D341Med (cell line): ENCODE measurements around the gene AGAP5.

Experiments used
- DNase-seq: peaks from one replicate; pipeline ENCODE4 v3.0.0; 2012; ENCODE audit warnings: low spot score

AGAP5 gene

GRCh38 chr10:73653701-73654100, 44.2 kb downstream of the AGAP5 start:
- no peak for DNase-seq

DNA sequence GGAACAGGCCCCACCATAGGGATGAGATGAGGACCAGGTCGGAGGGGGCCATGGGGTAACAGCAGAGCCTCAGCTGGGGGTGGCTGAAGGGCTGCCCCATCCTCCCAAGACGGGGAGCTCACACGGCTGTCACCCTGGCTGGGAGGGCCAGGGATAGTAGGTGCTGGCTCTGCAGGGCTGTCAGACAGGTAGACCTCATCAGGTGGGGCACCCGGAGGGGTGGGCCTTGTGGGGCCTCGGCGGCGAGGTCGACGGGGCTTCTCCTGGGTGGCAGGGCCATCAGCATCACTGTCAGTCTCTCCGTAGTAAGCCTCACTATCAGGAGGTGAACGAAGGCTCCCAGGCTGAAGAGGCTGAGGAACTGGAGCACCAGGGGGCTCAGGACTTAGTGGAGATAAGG, 44.7 kb downstream of the AGAP5 start:
- DNase-seq, result no peak

DNA sequence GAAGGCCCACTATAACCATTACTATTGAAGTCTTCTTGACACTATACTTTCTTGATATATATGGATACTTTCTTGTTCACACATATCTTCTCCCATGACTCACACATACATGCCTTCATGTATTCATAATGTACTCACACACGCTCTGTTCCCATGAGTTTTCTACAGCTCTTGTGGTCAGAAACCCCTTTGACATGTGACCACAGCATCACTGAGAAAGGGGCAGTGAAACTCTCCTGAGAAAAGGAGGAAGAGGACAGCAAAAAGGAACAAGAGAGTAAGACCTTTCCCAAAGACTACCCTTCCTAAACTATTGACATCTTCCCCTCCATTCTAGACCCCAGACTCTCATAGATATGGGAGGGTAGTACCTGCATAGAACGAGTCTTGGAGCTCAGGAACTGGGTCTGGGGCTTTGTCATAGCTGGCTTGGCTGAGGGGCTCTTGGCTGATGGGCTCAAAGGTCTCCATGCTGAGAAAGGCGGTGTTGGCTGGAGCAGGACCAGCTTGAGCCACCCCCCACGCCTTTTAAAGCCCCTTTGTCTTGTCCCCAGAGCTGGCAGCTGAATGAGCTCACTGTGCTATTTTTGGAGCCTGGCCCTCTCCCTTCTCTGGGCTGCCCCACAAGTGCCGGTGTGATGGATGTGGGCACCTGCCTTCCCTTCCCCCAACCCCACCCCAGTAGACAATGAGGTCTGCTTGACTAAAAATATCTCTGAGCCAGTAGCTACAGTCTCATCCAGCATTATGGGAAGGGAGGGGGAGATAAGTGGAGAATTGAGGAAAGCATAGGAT, 47.2 kb downstream of the AGAP5 start:
- DNase-seq, result no peak

DNA sequence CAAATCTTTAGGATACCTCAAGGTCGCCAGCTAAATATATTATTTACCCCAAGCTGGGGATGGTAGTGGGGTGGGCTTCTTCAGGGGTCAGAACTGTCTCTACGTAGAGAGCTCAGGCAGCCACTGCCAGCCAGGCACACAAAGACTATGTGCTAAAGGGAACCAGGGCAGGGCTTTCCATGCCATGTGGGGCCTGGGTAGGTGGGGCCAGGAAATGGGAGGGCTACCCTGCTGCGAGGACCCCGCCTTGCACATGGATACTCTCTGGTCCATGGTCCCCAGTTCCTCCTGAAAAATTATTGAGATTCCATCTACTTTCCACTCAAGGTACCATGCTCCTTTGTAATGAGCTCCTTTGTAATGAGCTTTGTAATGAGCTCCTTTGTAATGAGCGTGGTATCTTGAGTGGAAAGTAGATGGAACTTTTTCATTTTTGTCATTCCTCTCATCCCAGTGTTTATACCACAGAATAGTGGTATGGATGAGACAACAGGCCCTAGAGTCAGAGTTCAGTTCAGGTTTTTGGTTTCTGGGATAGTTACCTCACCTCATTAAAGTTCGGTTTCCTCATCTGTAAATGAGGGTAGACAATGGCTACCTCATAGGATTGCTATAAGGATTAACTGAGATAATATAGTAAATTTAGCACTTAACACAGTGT, 47.9 kb downstream of the AGAP5 start:
- DNase-seq, result no peak

DNA sequence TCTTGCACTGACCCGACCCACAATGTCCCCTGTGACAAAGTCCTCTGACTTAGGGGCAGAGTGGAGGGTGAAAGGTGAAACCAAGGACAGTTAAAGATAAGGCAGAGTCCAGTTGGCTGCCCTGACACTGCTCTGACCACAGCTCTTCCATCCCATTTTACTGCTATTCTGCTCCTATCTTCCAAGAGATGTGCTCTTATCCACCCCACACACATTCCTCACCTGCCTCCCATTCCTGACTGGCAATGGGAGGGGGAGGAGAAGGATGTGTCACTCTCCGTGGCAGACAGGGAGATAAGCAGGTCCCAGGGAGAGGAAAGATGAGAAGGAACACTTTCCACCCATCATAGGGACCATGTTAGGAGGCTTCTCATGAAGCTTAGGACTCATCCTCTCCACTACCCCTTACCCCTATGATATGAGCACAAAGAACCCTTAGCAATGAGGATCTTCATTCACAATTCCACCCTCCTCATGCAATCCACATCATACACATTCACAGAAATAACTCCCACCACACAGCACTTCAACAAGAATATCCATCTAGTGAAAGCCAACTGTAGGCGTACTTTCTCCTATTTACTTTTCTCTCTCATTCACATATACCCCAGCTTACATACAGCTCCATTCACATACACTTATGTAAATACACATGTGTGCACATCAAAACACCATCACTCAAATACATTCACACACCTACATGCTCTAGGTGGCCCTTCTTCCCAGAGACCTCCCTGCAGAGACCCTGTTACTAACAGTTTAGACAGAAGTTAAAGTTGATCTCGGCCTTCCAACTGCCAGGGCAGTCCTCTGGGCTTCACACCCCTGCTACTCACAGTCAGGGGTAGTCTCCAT, 48.7 kb downstream of the AGAP5 start:
- DNase-seq, result no peak

GRCh38 chr10:73647875-73648651, 49.8 kb downstream of the AGAP5 start:
- DNase-seq, result no peak

DNA sequence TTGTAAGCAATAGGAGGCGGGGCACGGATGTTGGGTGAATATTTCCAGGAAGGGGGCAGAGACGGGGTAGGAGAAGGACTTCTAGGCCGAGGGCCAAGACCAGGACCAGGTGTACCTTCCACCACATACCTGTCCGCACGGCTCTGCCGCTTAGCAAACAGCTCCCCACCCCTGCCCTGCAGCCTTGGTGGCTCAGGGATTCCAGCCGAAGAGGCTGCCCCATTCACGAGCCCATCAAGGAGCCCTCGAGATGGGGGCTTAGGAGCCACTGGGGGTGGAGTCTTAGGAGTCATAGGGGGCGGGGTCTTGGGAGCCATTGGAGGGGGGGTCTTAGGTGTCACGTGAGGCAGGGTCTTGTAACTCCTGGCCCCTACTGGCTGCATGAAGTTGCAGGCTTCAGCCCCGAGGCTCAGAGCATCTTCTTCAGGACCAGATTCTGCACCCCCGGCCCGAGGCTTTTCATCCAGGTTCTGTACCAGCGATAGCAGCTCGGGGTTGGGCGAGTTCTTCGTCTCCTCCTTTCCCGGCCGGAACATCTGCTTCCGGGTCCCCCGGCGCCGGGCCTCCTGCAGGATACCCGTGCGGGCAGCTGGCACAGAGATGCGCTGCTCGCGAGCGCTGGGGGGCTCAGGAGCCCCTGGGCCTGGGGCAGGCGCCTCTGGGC, 50.6 kb downstream of the AGAP5 start:
- DNase-seq, result no peak

GRCh38 chr10:73646598-73647041, 51.3 kb downstream of the AGAP5 start:
- no peak for DNase-seq

- DNase-seq, result no peak
These were observed 52.7 kb downstream of the AGAP5 start for GRCh38 chr10:73645251-73645650.

DNA sequence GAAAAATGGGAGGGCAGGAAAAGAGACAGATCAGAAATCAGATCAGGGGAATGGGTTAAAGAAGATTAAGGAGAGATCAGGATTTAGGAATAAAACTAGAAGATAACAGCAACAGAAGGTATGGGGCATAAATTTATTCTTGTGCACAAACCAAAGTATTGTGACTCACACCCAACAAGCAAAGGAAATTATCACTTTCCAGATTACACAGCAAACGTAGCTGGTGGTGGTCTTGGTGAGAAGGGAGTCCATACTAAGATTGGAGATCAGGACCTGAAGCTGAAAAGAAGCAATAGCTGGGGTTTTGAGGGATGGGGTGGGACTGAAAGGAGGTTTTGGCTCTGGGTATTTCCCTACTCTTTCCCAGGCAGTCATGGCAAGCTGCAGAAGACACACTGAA, 53.1 kb downstream of the AGAP5 start:
- DNase-seq, result no peak

- DNase-seq, result peak; percentile 69
These were observed 53.7 kb downstream of the AGAP5 start for GRCh38 chr10:73644015-73644743.

DNA sequence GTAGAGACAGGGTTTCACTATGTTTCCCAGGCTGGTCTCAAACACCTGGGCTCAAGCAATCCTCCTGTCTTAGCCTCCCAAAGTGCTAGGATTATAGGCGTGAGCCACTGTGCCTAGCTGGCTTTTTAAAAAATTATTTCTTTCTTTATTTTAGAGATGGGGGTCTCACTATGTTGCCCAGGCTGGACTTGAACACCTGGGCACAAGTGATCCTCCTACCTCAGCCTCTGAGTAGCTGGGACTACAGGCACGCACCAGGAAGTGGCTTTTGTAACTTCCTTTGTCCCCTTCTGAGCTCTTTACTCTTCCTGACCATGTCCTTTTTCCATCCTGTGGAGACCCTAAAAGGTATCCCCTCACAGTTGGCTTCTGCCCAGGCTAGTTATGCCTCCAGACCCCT, 54.5 kb downstream of the AGAP5 start:
- DNase-seq, result no peak

DNA sequence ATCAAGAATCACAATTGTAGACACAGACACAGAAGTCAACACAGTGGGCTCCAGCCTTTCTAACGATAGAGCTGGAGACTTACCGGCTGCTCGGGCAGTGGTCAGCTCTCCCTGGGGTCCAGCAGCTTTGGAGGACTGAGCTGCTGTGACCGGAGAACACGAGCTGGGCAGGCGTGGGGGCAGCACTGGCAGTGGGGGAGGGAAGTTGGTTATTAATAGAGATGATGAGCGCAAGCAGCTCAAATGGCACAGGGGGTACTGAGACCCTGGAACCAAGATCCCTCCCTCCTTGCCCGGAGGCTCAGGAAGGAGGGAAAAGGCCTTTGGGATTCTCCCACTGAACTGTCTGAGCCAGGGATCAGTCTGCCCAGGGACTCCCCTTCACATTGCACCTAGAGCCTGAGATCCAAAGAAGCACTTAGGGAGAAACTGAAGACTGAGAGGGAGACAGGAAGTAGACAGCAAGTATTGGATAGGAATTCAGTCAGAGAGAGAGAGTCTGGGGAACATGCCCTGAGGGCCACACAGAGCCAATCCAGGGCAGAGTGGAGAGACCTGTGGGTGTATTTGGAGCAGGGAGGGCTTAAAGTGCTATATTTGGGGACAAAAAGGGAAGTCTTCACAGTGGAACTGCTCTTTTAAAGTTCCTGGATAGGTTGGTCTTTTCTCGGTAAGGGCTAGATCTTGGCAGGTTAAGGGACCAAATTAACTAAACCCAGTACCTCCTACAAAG, 56.4 kb downstream of the AGAP5 start, which contains the start of gene MYOZ1:
MYOZ1 (minus strand) TSS at position 147 of the 733 bp plus-strand sequence. CDS start 1,457 bp downstream, outside the sequence.
- no peak for DNase-seq

- no peak for DNase-seq
These were observed 58.6 kb downstream of the AGAP5 start for GRCh38 chr10:73639286-73639685.

GRCh38 chr10:73635781-73636180, 62.1 kb downstream of the AGAP5 start:
- DNase-seq, result no peak

DNA sequence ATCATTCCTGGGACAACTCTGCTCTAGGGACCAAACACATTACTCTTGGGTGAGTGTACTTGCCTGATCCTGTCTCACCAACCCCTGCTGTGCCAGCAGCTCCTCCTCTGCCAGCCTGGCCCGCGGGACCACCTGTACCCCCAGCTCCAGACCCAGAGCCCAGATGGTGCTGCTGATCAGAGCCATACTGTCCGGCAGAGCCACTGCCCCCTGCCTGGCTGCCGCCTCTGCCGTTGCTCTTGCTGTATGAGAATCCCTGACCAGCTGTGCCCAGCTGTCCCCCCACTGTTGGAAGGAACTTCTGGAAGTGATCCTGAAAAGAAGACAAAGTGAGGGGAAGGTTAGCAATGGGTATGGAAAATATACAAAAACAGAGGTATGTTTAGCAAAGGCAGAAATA, 63.5 kb downstream of the AGAP5 start:
- DNase-seq, result no peak

GRCh38 chr10:73629165-73629564, 68.7 kb downstream of the AGAP5 start:
- no peak for DNase-seq

- DNase-seq, result no peak
These were observed 69.5 kb downstream of the AGAP5 start for GRCh38 chr10:73628405-73628804.

DNA sequence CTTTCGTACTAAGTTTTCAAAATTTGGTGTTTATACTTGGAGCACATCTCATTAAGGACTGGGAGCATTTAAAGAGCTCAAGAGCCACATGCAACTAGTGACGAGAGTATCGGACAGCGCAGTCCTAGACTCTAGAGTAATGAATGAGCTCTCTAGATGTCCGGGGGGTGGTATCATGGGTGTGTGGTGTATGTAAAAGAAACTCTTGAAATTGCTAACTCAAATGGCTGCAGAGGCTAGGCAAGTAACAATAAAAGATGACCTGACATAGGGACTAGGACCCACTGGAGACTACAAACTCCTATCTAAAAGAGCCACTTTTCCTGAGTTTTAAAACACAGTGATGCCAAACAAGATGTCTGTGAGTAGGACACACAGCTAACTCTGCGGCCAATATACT, 70.6 kb downstream of the AGAP5 start:
- DNase-seq, result no peak
